DMS79 (cell line): ENCODE data around the gene C1orf122.
"Not testable (repeated sequence)": the region's sequence is repeated elsewhere in the genome, so short reads cannot be mapped to it uniquely, and the experiment has no call there.

Source experiments
- DNase-seq: peaks from one replicate; lab custom pipeline; 2025; lab: John Stamatoyannopoulos, UW

Gene C1orf122

DNA sequence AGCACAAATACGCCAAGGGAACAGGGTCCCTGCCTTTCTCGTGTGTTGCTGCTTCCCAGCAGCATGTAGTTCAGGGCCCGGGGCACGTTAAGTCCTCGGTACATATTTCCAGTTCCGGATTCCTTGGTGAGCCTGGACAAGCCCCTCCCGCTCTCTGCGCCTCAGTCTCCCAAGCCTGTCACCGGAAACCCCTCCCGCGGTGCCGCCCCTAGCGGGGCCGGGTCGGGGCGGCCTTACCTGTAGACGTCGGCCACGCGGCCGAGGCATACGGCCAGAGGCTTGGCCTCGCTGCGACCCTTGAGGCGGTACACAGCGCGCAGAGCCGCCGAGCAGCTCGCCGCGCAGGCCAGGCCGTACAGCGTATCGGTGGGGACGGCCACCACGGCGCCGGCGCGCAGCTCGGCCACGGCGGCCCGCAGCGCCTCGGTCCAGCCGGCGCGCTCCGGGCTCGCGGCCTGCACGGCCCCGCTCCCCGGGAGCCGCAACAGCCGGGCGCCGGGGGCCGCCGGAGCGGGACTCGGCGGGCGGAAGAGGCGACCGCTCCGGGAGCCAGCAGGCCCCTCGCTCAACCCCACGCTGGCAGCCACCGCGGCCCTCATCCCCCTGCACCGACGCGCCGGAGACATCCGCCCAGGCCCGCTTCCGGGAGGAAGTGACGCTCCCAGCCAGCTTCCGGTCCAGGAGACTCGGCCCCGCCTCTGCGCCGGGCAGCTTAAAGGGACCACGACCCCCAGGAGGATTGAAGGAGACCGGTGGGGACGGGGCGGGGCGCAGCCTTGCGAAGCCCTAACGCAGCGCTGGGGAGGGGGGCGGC lies at the start of gene C1orf122, which contains the start of gene YRDC:
Gene C1orf122, plus strand, starts transcription at position 236 of the 814 bp plus-strand sequence. CDS start 615 bp downstream, outside the sequence.
Gene YRDC, minus strand, starts transcription at position 654 of the 814 bp plus-strand sequence. Its CDS starts 28 bp downstream, at position 626.
- DNase-seq = peak; percentile 72

DNA sequence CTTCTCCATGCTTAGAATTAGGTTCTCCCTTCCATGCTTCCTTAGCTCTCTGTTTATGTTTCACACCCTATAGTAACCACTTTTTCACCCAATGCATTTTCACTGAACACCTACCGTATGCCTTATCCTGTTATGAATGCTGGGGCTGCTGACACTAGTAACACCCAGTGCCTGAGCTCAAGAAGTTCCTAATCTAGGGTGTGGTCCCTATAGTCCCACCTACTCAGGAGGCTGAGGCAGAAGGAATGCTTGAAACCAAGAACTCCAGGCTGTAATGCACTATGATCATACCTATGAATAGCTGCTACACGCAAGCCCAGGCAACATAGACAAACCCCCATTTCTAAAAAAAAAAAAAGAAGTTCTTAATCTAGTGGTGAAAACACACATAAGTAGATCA lies 48.1 kb upstream of the C1orf122 start:
- no peak for DNase-seq

DNA sequence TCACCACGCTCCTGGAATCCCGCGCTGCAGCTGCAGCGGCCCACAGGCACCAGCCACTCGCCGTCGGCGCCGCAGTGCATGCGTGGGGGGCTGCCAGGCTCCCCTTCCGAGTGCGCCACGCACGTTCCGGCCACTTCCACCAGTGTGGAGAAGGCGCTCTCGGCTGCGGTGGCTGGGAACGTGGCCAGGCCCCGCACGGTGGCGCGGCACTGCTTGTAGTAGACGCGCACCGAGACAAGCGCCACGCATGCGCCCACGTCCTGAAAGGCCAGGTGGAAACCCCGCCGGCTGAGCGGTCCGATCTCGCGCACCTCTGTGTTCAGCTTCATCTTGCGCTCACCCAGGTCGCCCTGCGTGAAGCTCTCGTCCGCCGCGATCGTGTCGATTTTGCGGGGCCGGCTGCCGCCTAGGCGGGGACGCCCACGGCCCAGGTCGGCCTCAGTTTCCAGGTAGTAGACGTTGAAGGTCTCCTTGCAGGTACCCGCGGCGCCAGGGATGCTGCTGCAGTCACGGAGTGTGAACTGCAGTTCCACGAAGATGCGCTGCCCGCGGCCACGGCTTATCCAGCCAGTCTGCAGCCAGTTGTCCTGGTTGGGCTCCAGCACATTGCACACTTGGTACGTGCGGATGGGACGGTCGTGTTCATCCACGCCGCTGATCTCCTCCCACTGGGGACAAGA lies 46.0 kb upstream of the C1orf122 start:
- no peak for DNase-seq

DNA sequence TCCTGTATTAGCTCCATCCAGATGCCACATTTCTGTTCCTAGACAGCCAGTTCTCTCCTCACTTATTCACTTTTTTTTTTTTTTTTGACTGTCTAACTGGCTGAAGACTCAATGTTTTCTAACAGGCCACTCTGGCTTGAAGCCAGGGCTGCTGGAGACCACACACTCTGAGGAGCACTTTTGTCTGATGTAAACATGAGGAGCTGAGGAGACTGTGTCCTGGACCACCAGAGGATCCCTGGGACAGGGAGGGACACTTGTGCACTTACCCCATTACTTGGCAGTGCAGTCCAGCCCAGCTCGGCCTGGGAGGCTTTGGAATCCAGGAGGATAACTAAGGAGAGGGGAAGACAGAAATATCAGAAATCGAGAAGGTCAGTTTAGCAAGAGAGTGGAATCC lies 45.1 kb upstream of the C1orf122 start:
- DNase-seq = no peak

- no peak for DNase-seq
These were observed 43.7 kb upstream of the C1orf122 start for GRCh38 chr1:37763791-37764413.

DNA sequence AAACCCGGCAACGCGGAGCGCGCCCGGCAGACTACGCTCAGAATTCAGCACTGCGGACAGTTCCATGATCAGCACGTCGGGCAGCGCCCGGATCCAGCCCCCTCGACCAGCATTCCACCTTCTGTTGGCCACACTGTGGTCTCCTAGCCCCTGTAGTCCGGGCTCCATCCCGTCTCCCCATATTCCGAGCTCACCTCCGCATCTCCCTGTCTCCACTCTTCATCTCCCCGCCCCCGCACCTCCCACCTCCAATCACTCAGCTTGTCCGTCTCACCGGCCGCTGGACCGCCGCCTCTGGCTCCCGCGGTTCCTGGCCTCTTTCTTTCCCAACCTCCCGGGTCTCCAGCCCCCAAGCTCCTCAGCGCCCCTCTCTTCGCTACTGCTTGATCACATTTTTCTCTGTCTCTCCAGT lies 43.2 kb upstream of the C1orf122 start:
- DNase-seq = no peak

DNA sequence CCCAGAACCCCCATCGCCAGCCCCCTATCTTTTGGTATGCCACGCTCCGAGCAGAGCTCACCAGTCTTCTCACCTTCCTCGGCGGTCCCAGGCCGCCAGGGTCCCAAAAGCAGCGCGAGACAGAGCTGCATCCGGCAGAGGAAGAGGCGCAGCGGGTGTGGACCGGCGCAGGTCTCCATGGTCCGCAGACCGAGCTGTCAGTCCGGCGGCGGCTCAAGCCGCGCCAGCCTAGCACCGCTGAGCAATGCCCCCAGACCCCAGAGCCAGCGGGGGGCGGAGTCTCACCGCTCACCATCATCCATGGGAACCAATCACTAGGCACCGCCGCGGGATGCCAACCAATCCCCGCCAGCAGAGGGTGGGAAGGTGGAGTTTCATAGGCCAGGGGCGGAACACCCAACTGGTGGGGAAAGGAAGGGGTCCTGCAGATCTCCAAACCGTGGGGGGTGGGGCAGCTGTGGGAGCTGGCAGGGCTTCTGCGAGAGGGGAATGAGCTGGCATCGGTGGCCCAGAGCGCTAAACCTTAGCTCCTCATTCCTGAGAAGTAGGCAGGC lies 42.6 kb upstream of the C1orf122 start, which contains the start of gene EPHA10:
Gene EPHA10, minus strand, starts transcription at position 233 of the 554 bp plus-strand sequence. Its CDS starts 54 bp downstream, at position 179.
- peak; percentile 61 for DNase-seq

DNA sequence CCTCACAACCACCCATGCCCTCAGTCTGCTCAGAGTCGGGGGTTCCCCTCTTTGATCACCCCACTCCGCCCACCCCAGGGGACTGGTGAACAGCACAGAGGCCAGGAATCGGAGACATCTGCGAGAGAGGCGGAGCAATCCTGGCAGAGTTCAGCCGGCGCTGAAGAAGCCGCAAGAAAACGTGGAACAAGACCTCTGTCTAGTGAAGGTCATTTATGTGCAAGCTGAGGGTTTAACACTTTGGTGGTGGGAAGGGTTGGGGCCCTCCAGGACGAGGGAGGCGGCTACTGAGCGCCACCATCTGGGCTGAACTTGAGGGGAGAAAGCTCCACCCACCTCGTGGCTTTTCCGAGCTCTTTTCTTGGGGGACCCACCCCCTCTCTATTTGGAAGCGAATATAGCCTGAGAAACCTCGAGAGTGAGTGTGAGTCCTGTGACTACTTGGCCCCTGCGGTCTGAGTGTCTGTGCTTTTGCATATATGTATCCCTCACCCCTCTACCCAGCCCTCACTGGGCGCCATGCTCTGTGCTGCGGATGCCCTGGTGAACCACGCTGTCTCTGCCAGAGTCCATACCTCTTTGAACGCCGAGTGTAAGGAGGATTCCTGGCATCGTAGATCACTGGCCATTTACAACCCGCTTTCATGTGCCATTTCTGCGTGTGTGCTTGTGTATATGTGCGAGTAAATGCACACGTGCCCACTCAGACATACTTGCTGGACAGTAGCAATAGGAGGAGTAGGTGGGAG lies 41.5 kb upstream of the C1orf122 start:
- no peak for DNase-seq

GRCh38 chr1:37767488-37767887 lies 40.1 kb upstream of the C1orf122 start:
- no peak for DNase-seq

DNA sequence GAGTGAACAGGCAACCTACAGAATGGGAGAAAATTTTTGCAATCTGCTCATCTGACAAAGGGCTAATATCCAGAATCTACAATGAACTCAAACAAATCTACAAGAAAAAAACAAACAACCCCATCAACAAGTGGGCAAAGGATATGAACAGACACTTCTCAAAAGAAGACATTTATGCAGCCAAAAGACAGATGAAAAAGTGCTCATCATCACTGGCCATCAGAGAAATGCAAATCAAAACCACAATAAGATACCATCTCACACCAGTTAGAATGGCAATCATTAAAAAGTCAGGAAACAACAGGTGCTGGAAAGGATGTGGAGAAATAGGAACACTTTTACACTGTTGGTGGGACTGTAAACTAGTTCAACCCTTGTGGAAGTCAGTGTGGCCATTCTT lies 36.1 kb upstream of the C1orf122 start:
- not testable (repeated sequence) for DNase-seq

DNA sequence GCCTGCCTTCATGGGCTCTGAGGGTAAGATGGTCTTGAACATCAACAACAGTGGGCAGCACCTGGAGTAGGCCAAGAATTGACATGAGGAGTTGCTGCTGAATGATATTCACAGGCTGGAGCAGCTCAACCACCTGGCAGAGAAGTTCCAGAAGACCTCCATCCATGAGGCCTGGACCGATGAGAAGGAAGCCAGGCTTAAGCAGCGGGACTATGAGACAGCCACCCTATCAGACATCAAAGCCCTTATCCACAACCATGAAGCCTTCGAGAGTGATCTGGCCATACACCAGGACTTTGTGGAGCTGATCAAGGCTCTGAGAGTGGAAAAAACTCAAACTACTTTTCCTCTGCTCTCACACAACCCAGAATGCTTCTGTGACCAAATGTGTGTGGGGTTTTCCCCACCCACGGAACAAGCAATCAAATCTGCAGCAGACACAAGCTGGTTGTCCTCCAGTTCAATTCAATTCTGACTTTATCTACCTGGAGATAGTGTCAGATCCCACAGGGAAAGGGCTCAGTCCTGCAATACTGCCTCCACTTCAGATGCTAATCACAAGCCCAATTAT lies 30.6 kb upstream of the C1orf122 start:
- no peak for DNase-seq

DNA sequence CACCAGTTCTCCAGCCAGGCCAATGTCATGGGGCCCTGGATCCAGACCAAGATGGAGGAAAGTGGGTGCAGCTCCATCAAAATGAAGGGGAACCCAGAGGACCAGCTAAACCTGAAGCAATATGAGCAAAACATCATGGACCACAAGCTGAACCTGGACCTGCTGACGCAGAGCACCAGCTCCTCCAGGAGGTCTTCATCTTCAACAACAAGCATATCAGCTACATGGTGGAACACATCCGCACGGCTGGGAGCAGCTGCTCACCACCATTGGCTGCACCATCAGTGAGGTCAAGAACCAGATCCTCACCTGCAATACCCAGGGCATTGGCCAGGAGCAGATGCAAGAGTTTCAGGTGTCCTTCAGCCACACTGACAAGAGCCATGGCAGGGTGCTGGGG lies 28.9 kb upstream of the C1orf122 start:
- no peak for DNase-seq

- no peak for DNase-seq
These were observed 25.1 kb upstream of the C1orf122 start for GRCh38 chr1:37782491-37782890.

- no peak for DNase-seq
These were observed 14.5 kb upstream of the C1orf122 start for GRCh38 chr1:37792943-37793686.

- DNase-seq = peak; percentile 66
These were observed 13.7 kb upstream of the C1orf122 start, which contains the start of gene MANEAL for GRCh38 chr1:37793773-37794371. TSS of gene MANEAL (plus strand) at chr1:37793847. CDS start at chr1:37794183, 336 bp downstream.

DNA sequence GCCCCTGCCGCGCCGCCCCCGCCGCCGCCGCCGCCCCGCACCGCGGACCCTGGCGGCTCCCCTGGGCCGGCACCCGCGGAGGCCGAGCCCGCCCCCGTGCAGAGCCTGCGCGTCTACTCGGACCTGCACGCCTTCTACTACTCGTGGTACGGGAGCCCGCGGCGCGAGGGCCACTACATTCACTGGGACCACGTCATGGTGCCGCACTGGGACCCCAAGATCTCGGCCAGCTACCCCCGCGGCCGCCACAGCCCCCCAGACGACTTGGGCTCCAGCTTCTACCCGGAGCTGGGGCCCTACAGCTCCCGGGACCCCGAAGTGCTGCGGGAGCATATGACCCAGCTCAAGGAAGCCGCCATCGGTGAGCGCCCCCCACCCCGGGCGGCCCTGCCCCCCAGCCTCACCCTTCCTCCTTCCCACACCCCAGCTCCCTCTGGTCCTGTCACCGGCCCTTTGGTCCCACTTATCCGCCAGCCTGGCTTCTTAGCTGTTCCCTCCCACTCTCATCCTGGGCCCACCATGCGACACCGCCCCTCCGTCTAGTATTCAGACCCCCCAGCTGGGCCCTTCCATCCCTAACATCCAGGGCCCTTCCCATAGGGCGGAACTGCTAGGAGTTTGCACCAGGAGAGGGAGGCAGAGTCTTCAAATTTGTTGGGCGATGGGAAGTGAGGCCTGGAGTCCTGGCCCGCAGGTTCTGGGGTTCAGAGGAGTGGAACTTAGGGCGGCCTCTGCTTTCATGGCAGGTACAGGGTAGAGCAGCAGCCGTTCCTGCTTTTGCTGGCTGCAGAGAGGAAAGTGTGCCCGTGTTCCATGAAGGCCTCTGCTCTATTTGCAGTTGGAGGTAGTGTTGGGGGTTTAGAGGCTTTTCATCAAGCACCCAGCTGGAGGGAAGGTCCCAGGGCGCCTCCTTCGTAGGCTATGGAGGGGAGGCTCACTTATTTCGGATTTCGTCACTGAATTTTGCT lies 12.9 kb upstream of the C1orf122 start:
- peak; percentile 21 for DNase-seq

- DNase-seq = peak; percentile 57
These were observed 12.1 kb upstream of the C1orf122 start for GRCh38 chr1:37795340-37796125.
